Fibroblast of pulmonary artery (primary cell): ENCODE results near the gene CLCN7.

Experiments used
- DNase-seq: peaks from one replicate; pipeline ENCODE4 v3.0.0-alpha.2; 2010; ENCODE audit warnings: low read depth
- H3K4me3 ChIP-seq: replicated peaks from 2 replicates; pipeline ENCODE4 v1.5.1; 2011; ENCODE audit warnings: low read depth, mild to moderate bottlenecking, control low read depth, low read length, moderate library complexity
- CTCF ChIP-seq: IDR thresholded peaks from 2 replicates; pipeline ENCODE4 v1.5.1; 2011; ENCODE audit warnings: mild to moderate bottlenecking, control low read depth, low read length, inconsistent platforms; ENCODE audit errors: missing control alignments

Gene CLCN7

GRCh38 chr16:1438229-1439057, 36.4 kb downstream of the CLCN7 start:
- DNase-seq, result no peak
- H3K4me3 ChIP-seq, result no peak overlapping the region
- no peak for TF ChIP-seq CTCF

- no peak overlapping the region for H3K4me3 ChIP-seq
- TF ChIP-seq CTCF, result no peak
- no peak for DNase-seq
Observed at GRCh38 chr16:1437606-1438005, 37.2 kb downstream of the CLCN7 start.

GRCh38 chr16:1436731-1437355, 38.0 kb downstream of the CLCN7 start:
- no peak for TF ChIP-seq CTCF
- no peak for DNase-seq
- H3K4me3 ChIP-seq, result no peak overlapping the region

GRCh38 chr16:1435921-1436697, 38.7 kb downstream of the CLCN7 start:
- H3K4me3 ChIP-seq, result no peak overlapping the region
- no peak for TF ChIP-seq CTCF
- no peak for DNase-seq

- no peak for TF ChIP-seq CTCF
- DNase-seq, result no peak
- no peak overlapping the region for H3K4me3 ChIP-seq
Observed at GRCh38 chr16:1434644-1435592, 39.9 kb downstream of the CLCN7 start.

- no peak for DNase-seq
- no peak for TF ChIP-seq CTCF
- no peak overlapping the region for H3K4me3 ChIP-seq
Observed at GRCh38 chr16:1433756-1434155, 41.1 kb downstream of the CLCN7 start.
